Glutamatergic neuron (in vitro differentiated cells): ENCODE data around the gene SLC25A34. TPM values are rescaled to one million over a fixed set of nuclear protein-coding genes. Genes with fewer than 3 reads are reported as not detected.

Source experiments
- DNase-seq: peaks from one replicate; pipeline ENCODE4 v3.0.0; 2022
- H3K27ac Mint-ChIP-seq: one replicate; pipeline ENCODE4 v1.8.0; 2020; ENCODE audit warnings: mild to moderate bottlenecking, mixed read lengths, inconsistent platforms; ENCODE audit not compliant: unreplicated experiment
- H3K27me3 Mint-ChIP-seq: one replicate; pipeline ENCODE4 v1.8.0; 2020; ENCODE audit warnings: mild to moderate bottlenecking, moderate library complexity, mixed read lengths, inconsistent platforms; ENCODE audit not compliant: unreplicated experiment
- H3K36me3 Mint-ChIP-seq: one replicate; pipeline ENCODE4 v1.8.0; 2020; ENCODE audit warnings: mild to moderate bottlenecking, mixed read lengths, inconsistent platforms; ENCODE audit not compliant: unreplicated experiment
- H3K4me1 Mint-ChIP-seq: one replicate; pipeline ENCODE4 v1.8.0; 2020; ENCODE audit warnings: mild to moderate bottlenecking, low read depth, mixed read lengths, inconsistent platforms; ENCODE audit not compliant: unreplicated experiment
- H3K4me3 Mint-ChIP-seq: one replicate; pipeline ENCODE4 v1.8.0; 2020; ENCODE audit warnings: mild to moderate bottlenecking, mixed read lengths, inconsistent platforms; ENCODE audit not compliant: unreplicated experiment
- H3K9me3 Mint-ChIP-seq: one replicate; pipeline ENCODE4 v1.8.0; 2020; ENCODE audit warnings: mild to moderate bottlenecking, moderate library complexity, mixed read lengths, inconsistent platforms; ENCODE audit not compliant: unreplicated experiment
- total RNA-seq: library from RNA; stranded (reverse); fragmentation: NEBNext Ultra II Directional; extraction: Animal tissue kit (Norgen Biotek cat#: 25700); gene quantifications from one replicate; pipeline ENCODE4 v1.2.1, GENCODE V29; 2021; ENCODE audit not compliant: unreplicated experiment
- TF ChIP-seq, protein P1 (sequence below): fragments of 200-600 bp; sonication (generic); IDR thresholded peaks from one replicate; pipeline ENCODE4 v1.5.0; 2021; ENCODE audit not compliant: partially characterized antibody, unreplicated experiment

Gene SLC25A34
- total RNA-seq, 1 donor from 2014 or later: 4.1 TPM

- Mint-ChIP-seq H3K9me3 (peaks cover 3% of the 10 kb centered on the region), H3K36me3 (no peaks in the 10 kb centered on the region), H3K27ac (no peak overlapping the region), H3K4me1 (peaks cover 11% of the 10 kb centered on the region), H3K4me3 (no peak overlapping the region), H3K27me3 (peaks cover 5% of the 10 kb centered on the region)
- TF ChIP-seq, protein P1, sequence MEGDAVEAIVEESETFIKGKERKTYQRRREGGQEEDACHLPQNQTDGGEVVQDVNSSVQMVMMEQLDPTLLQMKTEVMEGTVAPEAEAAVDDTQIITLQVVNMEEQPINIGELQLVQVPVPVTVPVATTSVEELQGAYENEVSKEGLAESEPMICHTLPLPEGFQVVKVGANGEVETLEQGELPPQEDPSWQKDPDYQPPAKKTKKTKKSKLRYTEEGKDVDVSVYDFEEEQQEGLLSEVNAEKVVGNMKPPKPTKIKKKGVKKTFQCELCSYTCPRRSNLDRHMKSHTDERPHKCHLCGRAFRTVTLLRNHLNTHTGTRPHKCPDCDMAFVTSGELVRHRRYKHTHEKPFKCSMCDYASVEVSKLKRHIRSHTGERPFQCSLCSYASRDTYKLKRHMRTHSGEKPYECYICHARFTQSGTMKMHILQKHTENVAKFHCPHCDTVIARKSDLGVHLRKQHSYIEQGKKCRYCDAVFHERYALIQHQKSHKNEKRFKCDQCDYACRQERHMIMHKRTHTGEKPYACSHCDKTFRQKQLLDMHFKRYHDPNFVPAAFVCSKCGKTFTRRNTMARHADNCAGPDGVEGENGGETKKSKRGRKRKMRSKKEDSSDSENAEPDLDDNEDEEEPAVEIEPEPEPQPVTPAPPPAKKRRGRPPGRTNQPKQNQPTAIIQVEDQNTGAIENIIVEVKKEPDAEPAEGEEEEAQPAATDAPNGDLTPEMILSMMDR: no peak
- no peak for DNase-seq
Measured at GRCh38 chr1:15768388-15768787, 32.3 kb downstream of the SLC25A34 start.

DNA sequence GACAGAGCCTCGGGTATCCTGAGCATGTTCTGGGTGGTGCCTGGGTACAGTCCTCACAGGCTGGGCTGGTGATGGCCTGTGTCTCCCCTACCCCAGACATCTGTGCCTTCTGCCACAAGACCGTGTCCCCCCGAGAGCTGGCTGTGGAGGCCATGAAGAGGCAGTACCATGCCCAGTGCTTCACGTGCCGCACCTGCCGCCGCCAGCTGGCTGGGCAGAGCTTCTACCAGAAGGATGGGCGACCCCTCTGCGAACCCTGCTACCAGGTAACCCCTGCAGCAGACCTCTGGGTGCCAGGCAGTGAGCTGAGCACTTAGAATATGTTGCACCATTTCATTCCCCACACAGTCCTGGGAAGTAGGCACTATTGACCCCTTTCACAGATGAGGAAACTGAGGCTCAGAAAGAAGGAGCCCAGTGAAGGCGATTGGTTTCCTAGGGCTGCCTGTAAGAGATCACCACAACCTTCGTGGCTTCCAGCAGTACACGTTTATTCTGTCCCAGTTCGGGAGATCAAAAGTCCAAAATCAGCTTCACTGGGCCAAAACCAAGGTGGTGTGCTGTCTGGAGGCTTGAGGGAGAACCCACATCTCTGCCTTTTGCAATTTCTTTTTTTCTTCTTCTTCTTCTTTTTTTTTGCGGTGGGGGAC lies 34.4 kb downstream of the SLC25A34 start:
- no peak overlapping the region for H3K27ac Mint-ChIP-seq
- peaks cover 3% of the 10 kb centered on the region for H3K27me3 Mint-ChIP-seq
- peaks cover 5% of the 10 kb centered on the region for H3K9me3 Mint-ChIP-seq
- no peaks in the 10 kb centered on the region for H3K36me3 Mint-ChIP-seq
- TF ChIP-seq, protein P1: no peak
- DNase-seq: no peak
- H3K4me1 Mint-ChIP-seq: peaks cover 4% of the 10 kb centered on the region
- no peak overlapping the region for H3K4me3 Mint-ChIP-seq

DNA sequence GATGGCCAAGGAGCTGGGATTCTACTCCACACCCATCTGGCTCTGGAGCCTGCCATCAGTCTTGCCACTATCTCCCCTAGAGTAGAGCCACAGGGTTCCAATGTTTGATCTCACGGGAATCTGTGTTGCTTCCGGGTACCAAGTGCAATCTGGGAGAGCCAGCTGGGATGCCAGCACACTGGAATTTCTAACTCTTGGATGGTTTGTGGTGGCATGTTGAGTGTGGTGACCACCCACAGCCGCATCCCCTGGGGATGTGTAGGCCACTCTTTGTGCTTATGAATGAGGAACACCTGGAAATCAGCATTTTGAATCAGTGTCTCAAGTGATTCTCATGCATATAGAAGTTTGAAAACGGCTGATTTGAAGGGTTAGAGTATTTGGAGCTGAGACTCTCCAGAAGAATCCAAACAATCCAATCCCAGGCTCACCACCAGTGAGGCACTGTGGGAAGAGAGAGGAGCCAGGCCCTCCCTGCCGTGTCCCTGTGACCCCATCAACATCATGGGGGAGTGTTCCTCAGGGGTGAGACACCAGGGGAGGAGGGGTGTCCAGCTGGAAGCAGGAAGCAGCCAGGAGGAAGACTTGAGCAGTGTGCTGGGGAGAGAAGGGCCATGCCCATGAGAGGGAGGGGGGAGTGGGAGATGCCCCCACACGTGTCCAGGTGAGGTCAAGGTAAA lies 35.9 kb downstream of the SLC25A34 start:
- Mint-ChIP-seq H3K27me3 (no peaks in the 10 kb centered on the region), H3K4me3 (no peak overlapping the region), H3K36me3 (peaks cover 2% of the 10 kb centered on the region)

GRCh38 chr1:15775706-15776105 lies 39.6 kb downstream of the SLC25A34 start:
- Mint-ChIP-seq H3K27ac (no peak overlapping the region), H3K9me3 (peaks cover 5% of the 10 kb centered on the region)

More for the DNA sequence above, 35.9 kb downstream of the SLC25A34 start:
- no peak for DNase-seq
- Mint-ChIP-seq H3K27ac (no peak overlapping the region), H3K9me3 (peaks cover 2% of the 10 kb centered on the region), H3K4me1 (no peaks in the 10 kb centered on the region)
- TF ChIP-seq, protein P1: no peak

More at GRCh38 chr1:15775706-15776105, 39.6 kb downstream of the SLC25A34 start:
- TF ChIP-seq, protein P1: no peak
- H3K27me3 Mint-ChIP-seq: peaks cover 3% of the 10 kb centered on the region
- no peaks in the 10 kb centered on the region for H3K4me1 Mint-ChIP-seq
- no peak overlapping the region for H3K4me3 Mint-ChIP-seq
- peaks cover 5% of the 10 kb centered on the region for H3K36me3 Mint-ChIP-seq
- no peak for DNase-seq
